ENCODE data around the gene TLK1. TPM values are rescaled to one million over a fixed set of nuclear protein-coding genes. Genes with fewer than 3 reads are reported as not detected.

TLK1 gene
- total and polyA plus RNA-seq, 10 of the 15 experiments (the other 5 are each of a cell fraction or from before 2014, with no cell fraction given) = 25.1 to 126 (median 57.3) TPM

DNA sequence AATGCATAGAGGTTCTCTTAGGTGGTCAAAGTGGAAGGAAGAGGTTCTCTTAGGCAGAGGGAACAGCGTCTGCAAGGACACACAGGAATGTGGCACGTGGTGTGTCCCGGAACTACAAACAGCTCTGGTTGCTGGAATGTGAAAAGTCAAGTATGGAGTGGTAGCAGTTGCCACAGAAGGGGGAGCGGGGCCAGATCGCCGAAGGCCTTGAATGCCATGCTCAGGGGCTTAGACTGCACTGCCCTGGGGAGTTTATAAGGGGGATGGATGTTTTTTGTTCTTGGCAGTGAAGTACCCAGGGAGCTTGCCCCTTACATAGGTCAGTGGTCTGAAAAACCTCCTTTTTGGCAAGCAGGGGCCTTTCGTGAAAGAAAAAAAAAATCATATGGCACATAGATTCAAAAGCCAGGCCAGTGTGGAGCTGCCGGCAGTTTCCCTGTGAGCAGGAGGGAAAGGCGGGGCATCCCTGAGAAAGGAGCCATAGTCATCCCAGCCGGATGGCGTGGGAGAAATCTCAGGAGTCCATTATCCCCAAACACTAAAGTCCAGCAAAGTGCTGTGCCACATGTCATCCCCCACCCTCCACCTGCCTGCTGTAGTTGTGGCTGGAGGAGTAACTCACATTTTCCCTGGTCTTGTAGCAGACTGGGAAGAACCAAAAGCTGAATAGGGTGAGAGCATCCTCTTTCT is 186.2 kb downstream of the TLK1 start:
- Histone ChIP-seq H3K4me3 (peak overlapping the region; percentile 78), H3K36me3 (ENCODE audit: control insufficient read depth in 2 of 2, insufficient read depth in 2 of 2, low read length in 1 of 2) (no peaks in the 10 kb centered on the region), H3K79me2 (ENCODE audit: control insufficient read depth, insufficient read depth, low read length) (no peaks in the 10 kb centered on the region; the same call in 1 of the 2 replicates), H3K27ac (ENCODE audit: control insufficient read depth, insufficient read depth) (no peak overlapping the region), H3K27me3 (replicated peaks in 1 of 2; ENCODE audit: control insufficient read depth in 2 of 2, insufficient read depth in 2 of 2, low read length in 1 of 2) (no peaks in the 10 kb centered on the region), H2AFZ (ENCODE audit: control insufficient read depth, low read depth, low read length) (no peak overlapping the region; the same call in 1 of the 2 replicates), H3K4me2 (ENCODE audit: control insufficient read depth, insufficient read depth) (peak overlapping the region; percentile 53), H3K9ac (ENCODE audit: control insufficient read depth, insufficient read depth, low read length) (no peak overlapping the region), H4K20me1 (ENCODE audit: control insufficient read depth, insufficient read depth) (no peaks in the 10 kb centered on the region), H3K4me1 (ENCODE audit: control insufficient read depth, insufficient read depth, low read length) (peaks cover 10% of the 10 kb centered on the region), H3K9me3 (replicated peaks; ENCODE audit: control insufficient read depth, insufficient read depth, low read length) (no peaks in the 10 kb centered on the region)
- ATAC-seq (no peak), FAIRE-seq (no peak), DNase-seq (ENCODE audit: low read depth, low spot score) (no peak)
- RAD21 ChIA-PET (ENCODE audit: unreplicated experiment) = interaction anchor here (1.0 to 3.8 kb wide), 3 partner anchors 42 to 473 kb away, joined by 4 to 28 read pairs (median 12); no protein-coding TSS in a partner anchor
- no TSS peak for BruUV-seq (replicated peaks)
- POLR2A ChIA-PET = interaction anchor here (0.9 to 1.0 kb wide), 2 partner anchors 15 to 557 kb away, joined by 3 read pairs; no protein-coding TSS in a partner anchor
- intact Hi-C loops (cut with micrococcal nuclease; ENCODE audit: unreplicated experiment) = loop anchor here (5.0 kb wide), 3 partner anchors 348 to 598 kb away; partner anchors contain the start of genes DCAF17 and METTL8
- 97% methylated on average over 11 of the region's 11 CpGs for WGBS (ENCODE audit: insufficient coverage, insufficient replicate concordance, low lambda C conversion rate, missing lambda C conversion rate)
- TF ChIP-seq LARP7 (IDR thresholded peaks at IDR 0.05) (no peak), SIN3A (IDR thresholded peaks at IDR 0.05; ENCODE audit: low read depth, low read length) (no peak), CREB1 (IDR thresholded peaks at IDR 0.05; ENCODE audit: low read depth) (no peak), RBBP5 (conservative IDR thresholded peaks at IDR 0.05) (no peak), HDAC2 (IDR thresholded peaks at IDR 0.05) (no peak), IRF4 (IDR thresholded peaks at IDR 0.05; ENCODE audit: low read depth, low read length) (no peak), NR2F1 (conservative IDR thresholded peaks at IDR 0.05) (no peak), ZNF207 (IDR thresholded peaks at IDR 0.05; ENCODE audit: borderline replicate concordance) (no peak), IKZF2 (IDR thresholded peaks at IDR 0.05) (no peak), SREBF2 (IDR thresholded peaks at IDR 0.05; ENCODE audit: low read length) (no peak), NFIC (IDR thresholded peaks at IDR 0.05; ENCODE audit: low read depth, low read length) (no peak), JUNB (IDR thresholded peaks at IDR 0.05) (no peak), MXI1 (IDR thresholded peaks at IDR 0.05; ENCODE audit: low read depth, low read length) (no peak), ZBED1 (IDR thresholded peaks at IDR 0.05; ENCODE audit: borderline replicate concordance) (no peak), ZNF217 (IDR thresholded peaks at IDR 0.05) (no peak)
- TF ChIP-seq, protein P1, sequence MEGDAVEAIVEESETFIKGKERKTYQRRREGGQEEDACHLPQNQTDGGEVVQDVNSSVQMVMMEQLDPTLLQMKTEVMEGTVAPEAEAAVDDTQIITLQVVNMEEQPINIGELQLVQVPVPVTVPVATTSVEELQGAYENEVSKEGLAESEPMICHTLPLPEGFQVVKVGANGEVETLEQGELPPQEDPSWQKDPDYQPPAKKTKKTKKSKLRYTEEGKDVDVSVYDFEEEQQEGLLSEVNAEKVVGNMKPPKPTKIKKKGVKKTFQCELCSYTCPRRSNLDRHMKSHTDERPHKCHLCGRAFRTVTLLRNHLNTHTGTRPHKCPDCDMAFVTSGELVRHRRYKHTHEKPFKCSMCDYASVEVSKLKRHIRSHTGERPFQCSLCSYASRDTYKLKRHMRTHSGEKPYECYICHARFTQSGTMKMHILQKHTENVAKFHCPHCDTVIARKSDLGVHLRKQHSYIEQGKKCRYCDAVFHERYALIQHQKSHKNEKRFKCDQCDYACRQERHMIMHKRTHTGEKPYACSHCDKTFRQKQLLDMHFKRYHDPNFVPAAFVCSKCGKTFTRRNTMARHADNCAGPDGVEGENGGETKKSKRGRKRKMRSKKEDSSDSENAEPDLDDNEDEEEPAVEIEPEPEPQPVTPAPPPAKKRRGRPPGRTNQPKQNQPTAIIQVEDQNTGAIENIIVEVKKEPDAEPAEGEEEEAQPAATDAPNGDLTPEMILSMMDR (IDR thresholded peaks at IDR 0.05 in 2 of 3, conservative IDR thresholded peaks at IDR 0.05 in 1 of 3; ENCODE audit: control insufficient read depth in 2 of 3, extremely low read depth in 1 of 3, insufficient read depth in 1 of 3, low read depth in 3 of 3, low read length in 3 of 3) = no peak
- TF ChIP-seq, protein P2, sequence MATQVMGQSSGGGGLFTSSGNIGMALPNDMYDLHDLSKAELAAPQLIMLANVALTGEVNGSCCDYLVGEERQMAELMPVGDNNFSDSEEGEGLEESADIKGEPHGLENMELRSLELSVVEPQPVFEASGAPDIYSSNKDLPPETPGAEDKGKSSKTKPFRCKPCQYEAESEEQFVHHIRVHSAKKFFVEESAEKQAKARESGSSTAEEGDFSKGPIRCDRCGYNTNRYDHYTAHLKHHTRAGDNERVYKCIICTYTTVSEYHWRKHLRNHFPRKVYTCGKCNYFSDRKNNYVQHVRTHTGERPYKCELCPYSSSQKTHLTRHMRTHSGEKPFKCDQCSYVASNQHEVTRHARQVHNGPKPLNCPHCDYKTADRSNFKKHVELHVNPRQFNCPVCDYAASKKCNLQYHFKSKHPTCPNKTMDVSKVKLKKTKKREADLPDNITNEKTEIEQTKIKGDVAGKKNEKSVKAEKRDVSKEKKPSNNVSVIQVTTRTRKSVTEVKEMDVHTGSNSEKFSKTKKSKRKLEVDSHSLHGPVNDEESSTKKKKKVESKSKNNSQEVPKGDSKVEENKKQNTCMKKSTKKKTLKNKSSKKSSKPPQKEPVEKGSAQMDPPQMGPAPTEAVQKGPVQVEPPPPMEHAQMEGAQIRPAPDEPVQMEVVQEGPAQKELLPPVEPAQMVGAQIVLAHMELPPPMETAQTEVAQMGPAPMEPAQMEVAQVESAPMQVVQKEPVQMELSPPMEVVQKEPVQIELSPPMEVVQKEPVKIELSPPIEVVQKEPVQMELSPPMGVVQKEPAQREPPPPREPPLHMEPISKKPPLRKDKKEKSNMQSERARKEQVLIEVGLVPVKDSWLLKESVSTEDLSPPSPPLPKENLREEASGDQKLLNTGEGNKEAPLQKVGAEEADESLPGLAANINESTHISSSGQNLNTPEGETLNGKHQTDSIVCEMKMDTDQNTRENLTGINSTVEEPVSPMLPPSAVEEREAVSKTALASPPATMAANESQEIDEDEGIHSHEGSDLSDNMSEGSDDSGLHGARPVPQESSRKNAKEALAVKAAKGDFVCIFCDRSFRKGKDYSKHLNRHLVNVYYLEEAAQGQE (IDR thresholded peaks at IDR 0.05; ENCODE audit: low read depth, low read length) = no peak
- SMC1A ChIA-PET (ENCODE audit: uncharacterized antibody, unreplicated experiment) = interaction anchor here (0.6 to 2.7 kb wide), 7 partner anchors 10 to 599 kb away, joined by 3 to 13 read pairs (median 5); no protein-coding TSS in a partner anchor
- in situ Hi-C loops (cut with MboI) = loop anchor here (10.0 to 25.0 kb wide), 2 partner anchors 463 to 1130 kb away; partner anchors contain the start of genes DCAF17, DLX2 and METTL8
- CTCF ChIA-PET = interaction anchor here (0.6 to 1.6 kb wide), 11 partner anchors 10 to 621 kb away, joined by 3 to 8 read pairs (median 3); partner anchors contain the start of gene CYBRD1
